Upper lobe of left lung (tissue), 4 donors: ENCODE measurements around the gene MEF2A.

Experiments
- CTCF ChIP-seq, 6 experiments: fragments of 450-650 bp in 4 of 6; fragments of 200-600 bp in 2 of 6; sonication (generic) in 2 of 6; IDR thresholded peaks; one replicate each; pipeline ENCODE4 v1.5.1; 2016 to 2019; ENCODE audit warnings: antibody characterized with exemption in 6 of 6
- EP300 ChIP-seq, 4 donors: sonication (generic); formaldehyde crosslinking; IDR thresholded peaks; one replicate each; pipeline ENCODE4 v1.5.1; 2017; ENCODE audit warnings: antibody characterized with exemption in 4 of 4, control low read depth in 2 of 4
- POLR2A ChIP-seq, 4 donors: fragments of 450-650 bp; IDR thresholded peaks; one replicate each; pipeline ENCODE4 v1.5.1; 2016 to 2017; ENCODE audit warnings: antibody characterized with exemption in 4 of 4, mild to moderate bottlenecking in 2 of 4
- POLR2AphosphoS5 ChIP-seq, 2 donors: sonication (generic); formaldehyde crosslinking; IDR thresholded peaks; one replicate each; pipeline ENCODE4 v1.5.1; 2017; ENCODE audit warnings: antibody characterized with exemption in 2 of 2

GRCh38 chr15:99571299-99571698, 5.5 kb downstream of the MEF2A start:
- TF ChIP-seq CTCF (IDR thresholded peaks at IDR 0.05) (no peak), EP300 (IDR thresholded peaks at IDR 0.05) (no peak), POLR2A (IDR thresholded peaks at IDR 0.05) (no peak), POLR2AphosphoS5 (IDR thresholded peaks at IDR 0.05) (no peak)
